ENCODE results near the gene HSPA4. TPM values are rescaled to one million over a fixed set of nuclear protein-coding genes. Genes with fewer than 3 reads are reported as not detected.

HSPA4 gene
- total and polyA plus RNA-seq, 2 donors (not counting 1 experiment from before 2014, with no cell fraction given): 18.1 to 95.0 TPM

DNA sequence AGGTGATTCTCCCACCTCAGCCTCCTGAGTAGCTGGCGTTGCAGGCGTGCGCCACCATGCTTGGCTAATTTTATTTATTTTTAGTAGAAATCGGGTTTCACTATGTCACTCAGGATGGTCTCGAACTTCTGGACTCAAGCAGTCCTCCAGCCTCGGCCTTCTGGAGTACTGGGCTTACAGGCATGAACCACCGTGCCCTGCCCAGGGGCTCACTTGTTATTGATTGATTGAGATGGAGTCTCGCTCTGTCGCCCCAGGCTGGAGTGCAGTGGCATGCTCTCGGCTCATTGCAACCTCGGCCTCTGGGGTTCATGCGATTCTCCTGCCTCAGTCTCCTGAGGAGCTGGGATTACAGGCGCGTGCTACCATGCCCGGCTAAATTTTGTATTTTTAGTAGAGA lies 1.6 kb downstream of the HSPA4 start:
- ATAC-seq (ENCODE audit: low read depth): no peak
- Histone ChIP-seq H3K4me1 (ENCODE audit: control insufficient read depth in 2 of 2, insufficient read depth in 2 of 2, low read length in 2 of 2) (peaks cover 40 to 42% of the 10 kb centered on the region in 2 donors), H3K4me2 (replicated peaks; ENCODE audit: low read depth, low read length, poor library complexity, severe bottlenecking) (peak overlapping the region; percentile 92), H3K27me3 (replicated peaks in 1 of 4; ENCODE audit: control extremely low read depth in 1 of 4, control insufficient read depth in 3 of 4, insufficient read depth in 4 of 4, low read length in 3 of 4) (no peaks in the 10 kb centered on the region), H3K4me3 (ENCODE audit: control extremely low read depth in 1 of 5, extremely low read depth in 1 of 5, insufficient read depth in 1 of 5, low read depth in 2 of 5, low read length in 4 of 5) (peak overlapping the region in 3 of 5 experiments; percentile 89 to 93 (median 91)), H3K79me2 (ENCODE audit: control insufficient read depth, insufficient read depth, low read length) (peaks cover 70% of the 10 kb centered on the region), H3K9ac (ENCODE audit: low read length) (peak overlapping the region; percentile 88), H3K27ac (ENCODE audit: low read length in 2 of 2) (peak overlapping the region in 1 of 2 donors; percentile 99), H4K20me1 (ENCODE audit: control insufficient read depth, insufficient read depth, low read length, poor library complexity, severe bottlenecking) (peaks cover 46% of the 10 kb centered on the region), H2AFZ (ENCODE audit: insufficient read depth, low read depth, low read length, poor library complexity, severe bottlenecking) (no peak overlapping the region), H3K9me3 (ENCODE audit: control extremely low read depth in 1 of 3, control insufficient read depth in 2 of 3, insufficient read depth in 1 of 3, low read length in 2 of 3) (no peaks in the 10 kb centered on the region), H3K36me3 (replicated peaks in 1 of 2; ENCODE audit: control extremely low read depth in 1 of 2, control insufficient read depth in 1 of 2, extremely low read depth in 1 of 2, insufficient read depth in 2 of 2, low read length in 1 of 2) (peaks cover 0 to 2% of the 10 kb centered on the region in 2 experiments)
- Mint-ChIP-seq H3K27ac (no peak overlapping the region), H3K27me3 (no peaks in the 10 kb centered on the region), H3K9me3 (ENCODE audit: insufficient read depth) (no peaks in the 10 kb centered on the region), H3K4me3 (peak overlapping the region; percentile 65), H3K4me1 (peaks cover 72% of the 10 kb centered on the region)
- CTCF ChIA-PET: no interaction called here
- POLR2A ChIA-PET: interaction anchor here (0.7 kb wide), 1 partner anchor 25 kb away, joined by 5 read pairs; no protein-coding TSS in a partner anchor
- WGBS (ENCODE audit: insufficient coverage): 93% methylated on average over 12 of the region's 15 CpGs
- DNase-seq: no peak
- intact Hi-C loops (cut with micrococcal nuclease): loop anchor here (5.0 kb wide), 2 partner anchors 36 to 496 kb away; partner anchors contain the start of gene RAD50
- TF ChIP-seq, protein P1, sequence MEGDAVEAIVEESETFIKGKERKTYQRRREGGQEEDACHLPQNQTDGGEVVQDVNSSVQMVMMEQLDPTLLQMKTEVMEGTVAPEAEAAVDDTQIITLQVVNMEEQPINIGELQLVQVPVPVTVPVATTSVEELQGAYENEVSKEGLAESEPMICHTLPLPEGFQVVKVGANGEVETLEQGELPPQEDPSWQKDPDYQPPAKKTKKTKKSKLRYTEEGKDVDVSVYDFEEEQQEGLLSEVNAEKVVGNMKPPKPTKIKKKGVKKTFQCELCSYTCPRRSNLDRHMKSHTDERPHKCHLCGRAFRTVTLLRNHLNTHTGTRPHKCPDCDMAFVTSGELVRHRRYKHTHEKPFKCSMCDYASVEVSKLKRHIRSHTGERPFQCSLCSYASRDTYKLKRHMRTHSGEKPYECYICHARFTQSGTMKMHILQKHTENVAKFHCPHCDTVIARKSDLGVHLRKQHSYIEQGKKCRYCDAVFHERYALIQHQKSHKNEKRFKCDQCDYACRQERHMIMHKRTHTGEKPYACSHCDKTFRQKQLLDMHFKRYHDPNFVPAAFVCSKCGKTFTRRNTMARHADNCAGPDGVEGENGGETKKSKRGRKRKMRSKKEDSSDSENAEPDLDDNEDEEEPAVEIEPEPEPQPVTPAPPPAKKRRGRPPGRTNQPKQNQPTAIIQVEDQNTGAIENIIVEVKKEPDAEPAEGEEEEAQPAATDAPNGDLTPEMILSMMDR (IDR thresholded peaks at IDR 0.05): no peak
- no peak for TF ChIP-seq EZH2 (IDR thresholded peaks at IDR 0.05; ENCODE audit: borderline replicate concordance, insufficient read depth, low read depth, low read length, poor library complexity, severe bottlenecking)

DNA sequence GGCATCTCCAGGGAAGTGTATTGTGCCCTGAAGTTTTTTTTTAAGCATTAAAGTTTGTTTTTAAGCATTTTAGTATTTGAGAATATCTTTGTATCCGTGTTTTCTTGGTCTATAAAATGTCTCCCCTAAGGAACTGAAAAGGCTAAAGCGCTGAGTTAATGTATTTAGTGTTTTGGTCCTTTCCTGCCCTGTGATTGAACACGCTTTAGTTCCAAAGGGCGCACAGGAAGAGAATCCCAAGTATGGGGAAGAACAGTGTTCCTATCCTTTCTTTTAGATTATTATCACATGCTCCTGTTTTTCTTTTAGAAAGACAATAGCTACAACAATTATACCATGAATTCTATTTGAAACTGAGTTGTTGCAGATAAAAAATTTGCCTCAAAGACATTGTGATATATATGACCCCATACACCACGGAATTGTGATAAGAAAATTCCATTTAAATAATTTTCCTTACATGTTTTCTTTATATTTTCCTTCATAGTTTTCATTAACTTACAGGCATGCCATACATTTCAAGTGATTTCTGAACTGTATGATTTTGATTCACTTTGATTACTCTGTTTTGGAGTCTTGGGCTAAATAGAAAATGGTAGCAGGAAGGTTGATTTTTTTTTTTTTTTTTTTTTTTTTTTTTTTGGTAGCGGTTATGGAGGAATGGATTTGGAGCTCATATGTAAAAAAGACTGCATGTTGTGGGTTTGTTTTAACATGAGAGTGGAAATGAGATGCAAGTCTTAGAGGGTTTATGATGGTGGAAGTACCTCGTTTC lies 3.1 kb downstream of the HSPA4 start:
- no peak overlapping the region for H3K9ac ChIP-seq (ENCODE audit: low read length)
- intact Hi-C loops (cut with micrococcal nuclease): loop anchor here (5.0 kb wide), 2 partner anchors 38 to 498 kb away; partner anchors contain the start of gene RAD50
- TF ChIP-seq, protein P1 (IDR thresholded peaks at IDR 0.05): no peak
- TF ChIP-seq EZH2 (IDR thresholded peaks at IDR 0.05; ENCODE audit: borderline replicate concordance, insufficient read depth, low read depth, low read length, poor library complexity, severe bottlenecking): no peak
- Mint-ChIP-seq H3K9me3 (ENCODE audit: insufficient read depth) (no peaks in the 10 kb centered on the region), H3K4me3 (peak overlapping the region; percentile 51), H3K27ac (peak overlapping the region; percentile 28), H3K27me3 (no peaks in the 10 kb centered on the region), H3K4me1 (peaks cover 71% of the 10 kb centered on the region)
- H3K4me3 ChIP-seq (ENCODE audit: control extremely low read depth in 1 of 5, extremely low read depth in 1 of 5, insufficient read depth in 1 of 5, low read depth in 2 of 5, low read length in 4 of 5): no peak overlapping the region
- peaks cover 0 to 2% of the 10 kb centered on the region in 2 experiments for H3K36me3 ChIP-seq (replicated peaks in 1 of 2; ENCODE audit: control extremely low read depth in 1 of 2, control insufficient read depth in 1 of 2, extremely low read depth in 1 of 2, insufficient read depth in 2 of 2, low read length in 1 of 2)
- peak overlapping the region; percentile 20 for H3K4me2 ChIP-seq (replicated peaks; ENCODE audit: low read depth, low read length, poor library complexity, severe bottlenecking)
- POLR2A ChIA-PET: interaction anchor here (0.6 kb wide), 1 partner anchor 89 kb away, joined by 4 read pairs; no protein-coding TSS in a partner anchor
- no peak for DNase-seq
- no peak overlapping the region for H2AFZ ChIP-seq (ENCODE audit: insufficient read depth, low read depth, low read length, poor library complexity, severe bottlenecking)
- no peaks in the 10 kb centered on the region for H3K27me3 ChIP-seq (replicated peaks in 1 of 4; ENCODE audit: control extremely low read depth in 1 of 4, control insufficient read depth in 3 of 4, insufficient read depth in 4 of 4, low read length in 3 of 4)
- peaks cover 75% of the 10 kb centered on the region for H3K79me2 ChIP-seq (ENCODE audit: control insufficient read depth, insufficient read depth, low read length)
- peaks cover 60% of the 10 kb centered on the region for H4K20me1 ChIP-seq (ENCODE audit: control insufficient read depth, insufficient read depth, low read length, poor library complexity, severe bottlenecking)
- ATAC-seq (ENCODE audit: low read depth): no peak
- CTCF ChIA-PET: interaction anchor here (0.6 to 1.1 kb wide), 4 partner anchors 25 to 58 kb away, joined by 3 read pairs; no protein-coding TSS in a partner anchor
- peaks cover 40 to 42% of the 10 kb centered on the region in 2 donors for H3K4me1 ChIP-seq (ENCODE audit: control insufficient read depth in 2 of 2, insufficient read depth in 2 of 2, low read length in 2 of 2)
- H3K9me3 ChIP-seq (ENCODE audit: control extremely low read depth in 1 of 3, control insufficient read depth in 2 of 3, insufficient read depth in 1 of 3, low read length in 2 of 3): no peaks in the 10 kb centered on the region
- WGBS (ENCODE audit: insufficient coverage): 100% methylated on average over 1 of the region's 7 CpGs
- H3K27ac ChIP-seq (ENCODE audit: low read length in 2 of 2): peak overlapping the region in 1 of 2 donors; percentile 49

Data from B cell (primary cell).